ENCODE results near the gene EXOC3L1. TPM values are rescaled to one million over a fixed set of nuclear protein-coding genes. Genes with fewer than 3 reads are reported as not detected.

Gene EXOC3L1
- total RNA-seq, 1 experiment from 2014 or later = not detected

DNA sequence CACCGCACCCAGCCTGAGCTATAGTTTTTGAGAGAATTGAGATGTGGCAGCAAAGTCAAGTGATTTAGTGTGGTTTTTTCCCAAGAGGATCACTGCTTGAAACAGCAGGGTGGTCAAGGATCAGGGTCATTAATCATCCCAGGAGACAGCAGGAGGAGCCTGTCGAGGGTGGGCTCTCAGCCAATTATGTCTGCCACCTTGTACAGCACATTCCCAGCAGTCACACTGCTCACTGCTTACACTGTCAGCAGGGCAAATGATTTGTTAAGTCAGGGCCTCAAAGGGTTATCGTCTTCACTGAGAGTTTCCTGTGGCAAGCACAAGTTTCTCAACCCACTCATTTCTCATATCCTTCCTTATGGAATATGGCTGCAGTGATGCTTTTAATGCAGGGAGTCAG, 52.3 kb downstream of the EXOC3L1 start:
- H3K4me2 ChIP-seq = no peak overlapping the region
- intact Hi-C loops (cut with micrococcal nuclease; ENCODE audit: unreplicated experiment) = no loop called here
- H3K4me3 ChIP-seq = no peak overlapping the region
- H3K27ac ChIP-seq = no peak overlapping the region
- H3K9me3 ChIP-seq (ENCODE audit: insufficient read depth, low read depth) = no peaks in the 10 kb centered on the region
- no TSS peak for BruUV-seq (replicated peaks)
- H3K9me2 ChIP-seq (ENCODE audit: insufficient read depth) = no peaks in the 10 kb centered on the region
- no peak overlapping the region for H2AFZ ChIP-seq
- H3K79me2 ChIP-seq (ENCODE audit: low read depth) = no peaks in the 10 kb centered on the region
- ChIA-PET CTCF (no interaction called here), POLR2A (ENCODE audit: unreplicated experiment) (no interaction called here)
- H3K4me1 ChIP-seq (replicated peaks; ENCODE audit: insufficient read depth) = no peaks in the 10 kb centered on the region
- no peaks in the 10 kb centered on the region for H3K27me3 ChIP-seq (ENCODE audit: insufficient read depth, low read depth)
- no peaks in the 10 kb centered on the region for H4K20me1 ChIP-seq (ENCODE audit: insufficient read depth)
- no peaks in the 10 kb centered on the region for H3F3A ChIP-seq (ENCODE audit: insufficient read depth, low read depth)
- H3K36me3 ChIP-seq (ENCODE audit: low read depth) = peaks cover 13% of the 10 kb centered on the region
- TF ChIP-seq EZH2 (IDR thresholded peaks at IDR 0.05; ENCODE audit: low read depth) = no peak
- TF ChIP-seq CTCF (conservative IDR thresholded peaks at IDR 0.05) = no peak
- DNase-seq = no peak

Small RNA genes within 50 kb of the gene (microRNA-seq; reads per million reads assigned to microRNA genes)
- gene MIR328 (ENCODE audit: borderline number of aligned reads, borderline replicate concordance) = 65.3 reads per million, percentile 46 among the genes with 10 or more reads in this experiment

Other genes with a start within 250 kb of the EXOC3L1 start
- 9.1 and 10.1 TPM in 2 replicates for gene CES3, start 228.9 kb downstream of the EXOC3L1 start, total RNA-seq (2021)
- 2.5 and 3.1 TPM in 2 replicates for gene CES4A, start 201.5 kb downstream of the EXOC3L1 start, total RNA-seq (2021)
- gene CBFB, start 161.0 kb downstream of the EXOC3L1 start, total RNA-seq (2021) = 58.7 and 63.3 TPM in 2 replicates
- gene PHAF1, start 80.2 kb downstream of the EXOC3L1 start, total RNA-seq (2021) = 19.5 and 21.1 TPM in 2 replicates
- gene B3GNT9, start 39.1 kb downstream of the EXOC3L1 start, total RNA-seq (2021) = 4.0 and 4.2 TPM in 2 replicates
- gene TRADD, start 30.2 kb downstream of the EXOC3L1 start, total RNA-seq (2021) = 38.0 and 50.3 TPM in 2 replicates
- 53.2 and 54.4 TPM in 2 replicates for gene FBXL8, start 30.2 kb downstream of the EXOC3L1 start, total RNA-seq (2021)
- 96.9 and 100 TPM in 2 replicates for gene HSF4, start 25.4 kb downstream of the EXOC3L1 start, total RNA-seq (2021)
- gene NOL3, start 19.6 kb downstream of the EXOC3L1 start, total RNA-seq (2021) = 68.0 and 76.8 TPM in 2 replicates
- 21.7 and 24.6 TPM in 2 replicates for gene MATCAP1, start 6.2 kb downstream of the EXOC3L1 start, total RNA-seq (2021)
- 78.4 and 82.5 TPM in 2 replicates for gene E2F4, start 2.0 kb upstream of the EXOC3L1 start, total RNA-seq (2021)
- gene ELMO3, start 9.0 kb upstream of the EXOC3L1 start, total RNA-seq (2021) = 32.4 and 51.1 TPM in 2 replicates
- gene TMEM208, start 37.0 kb upstream of the EXOC3L1 start, total RNA-seq (2021) = 39.5 and 42.0 TPM in 2 replicates
- gene FHOD1, start 57.3 kb upstream of the EXOC3L1 start, total RNA-seq (2021) = 58.2 and 60.0 TPM in 2 replicates
- gene SLC9A5, start 58.8 kb upstream of the EXOC3L1 start, total RNA-seq (2021) = 5.2 and 6.9 TPM in 2 replicates
- gene PLEKHG4, start 89.4 kb upstream of the EXOC3L1 start, total RNA-seq (2021) = 14.0 and 17.3 TPM in 2 replicates
- gene KCTD19, start 136.6 kb upstream of the EXOC3L1 start, total RNA-seq (2021) = 0.35 TPM in 1 of 2 replicates, not detected in the other
- not detected in 2 replicates for gene LRRC36, start 136.7 kb upstream of the EXOC3L1 start, total RNA-seq (2021)
- gene TPPP3, start 203.4 kb upstream of the EXOC3L1 start, total RNA-seq (2021) = 3.1 and 4.5 TPM in 2 replicates
- 12.8 and 14.9 TPM in 2 replicates for gene ZDHHC1, start 226.3 kb upstream of the EXOC3L1 start, total RNA-seq (2021)
- gene HSD11B2, start 241.0 kb upstream of the EXOC3L1 start, total RNA-seq (2021) = 5.0 and 5.3 TPM in 2 replicates

All from PC-9 (cell line).